ENCODE results near the gene IL33.
A peak's percentile ranks its signal among the peaks of the same experiment; 100 is the strongest.

Gene IL33

GRCh38 chr9:6215562-6215961 is at the start of gene IL33:
IL33 (plus strand) TSS chr9:6215807; CDS start chr9:6241695, 25,888 bp downstream.
- DNase-seq, result no peak

- no peak for DNase-seq
These were observed 43.9 kb upstream of the IL33 start for GRCh38 chr9:6171667-6172066.

- no peak for DNase-seq
These were observed 41.7 kb upstream of the IL33 start for GRCh38 chr9:6173914-6174313.

- DNase-seq, result peak; percentile 38
These were observed 32.9 kb upstream of the IL33 start for GRCh38 chr9:6182549-6183226.

GRCh38 chr9:6183227-6183551 is 32.4 kb upstream of the IL33 start:
- DNase-seq, result no peak

GRCh38 chr9:6183627-6184026 is 32.0 kb upstream of the IL33 start:
- no peak for DNase-seq

GRCh38 chr9:6184749-6185645 is 30.6 kb upstream of the IL33 start:
- DNase-seq, result no peak

GRCh38 chr9:6186691-6187090 is 28.9 kb upstream of the IL33 start:
- DNase-seq, result no peak

GRCh38 chr9:6187272-6187671 is 28.3 kb upstream of the IL33 start:
- no peak for DNase-seq

- no peak for DNase-seq
These were observed 27.1 kb upstream of the IL33 start for GRCh38 chr9:6188466-6188865.

GRCh38 chr9:6188906-6189305 is 26.7 kb upstream of the IL33 start:
- DNase-seq, result no peak

- no peak for DNase-seq
These were observed 20.7 kb upstream of the IL33 start for GRCh38 chr9:6194934-6195333.

- DNase-seq, result no peak
These were observed 19.8 kb upstream of the IL33 start for GRCh38 chr9:6195714-6196360.

- no peak for DNase-seq
These were observed 18.3 kb upstream of the IL33 start for GRCh38 chr9:6197330-6197729.

- DNase-seq, result no peak
These were observed 17.4 kb upstream of the IL33 start for GRCh38 chr9:6198251-6198650.

GRCh38 chr9:6199596-6199995 is 16.0 kb upstream of the IL33 start:
- DNase-seq, result no peak

GRCh38 chr9:6200761-6201160 is 14.8 kb upstream of the IL33 start:
- DNase-seq, result no peak

- no peak for DNase-seq
These were observed 5.6 kb upstream of the IL33 start for GRCh38 chr9:6209966-6210365.

GRCh38 chr9:6212722-6213375 is 2.8 kb upstream of the IL33 start:
- DNase-seq, result no peak

- no peak for DNase-seq
These were observed 1.2 kb upstream of the IL33 start for GRCh38 chr9:6214434-6214833.

GRCh38 chr9:6214903-6215302 is 704 bp upstream of the IL33 start:
- DNase-seq, result no peak

GRCh38 chr9:6216002-6216401 is 395 bp downstream of the IL33 start:
- no peak for DNase-seq

- no peak for DNase-seq
These were observed 1.3 kb downstream of the IL33 start for GRCh38 chr9:6216951-6217350.

Data from NCI-H146 (cell line).